Measurements from ENCODE around the gene BANF2. TPM values are rescaled to one million over a fixed set of nuclear protein-coding genes. Genes with fewer than 3 reads are reported as not detected.

BANF2 gene
- total and polyA plus RNA-seq, 2 of the 13 experiments (the other 11 are each of a cell fraction or from before 2014, with no cell fraction given) = 0.35 TPM; not detected in 1

DNA sequence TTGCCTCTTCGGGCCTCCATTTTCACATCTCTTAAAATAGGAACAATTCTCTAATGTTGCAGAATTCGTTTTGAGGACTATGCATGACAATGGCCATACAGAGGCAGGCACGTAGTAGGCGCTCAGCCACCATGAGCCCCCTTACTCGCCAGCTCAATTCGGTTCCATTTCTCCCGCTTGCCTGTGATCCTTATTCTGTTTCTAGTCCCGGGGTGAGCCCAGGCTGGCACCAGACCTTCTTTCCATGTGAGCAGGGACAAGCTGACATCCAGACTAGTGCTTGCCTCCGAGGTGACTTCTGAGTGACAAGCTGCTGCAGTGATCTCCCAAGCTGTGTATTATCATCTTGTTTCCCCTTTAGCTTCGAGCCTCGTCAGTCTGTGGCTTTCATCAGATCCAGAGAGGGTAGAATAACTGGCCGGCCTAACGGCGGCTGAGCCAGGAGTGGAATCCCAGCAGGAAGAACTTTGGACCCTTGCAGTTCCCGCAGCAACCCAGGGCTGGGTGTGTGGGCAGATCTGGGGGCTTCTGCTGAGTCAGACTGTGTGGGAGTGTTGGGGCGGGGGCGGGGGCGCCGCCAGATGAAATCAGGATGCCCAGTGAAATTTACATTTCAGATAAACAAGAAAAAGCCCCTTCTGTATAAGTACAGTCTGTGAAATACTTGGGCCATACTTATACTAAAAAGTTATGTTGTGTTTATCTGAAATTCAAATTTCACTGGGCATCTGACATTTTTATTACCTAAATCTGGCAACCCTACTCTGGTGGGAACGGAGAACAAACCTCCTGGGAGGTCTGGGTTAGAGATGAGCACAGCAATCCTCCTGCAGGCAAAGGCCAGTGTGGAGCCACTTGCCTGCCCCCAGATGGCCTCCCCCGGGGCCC lies 10.9 kb downstream of the BANF2 start:
- ChIA-PET POLR2A (interaction anchor here (0.7 to 6.7 kb wide), 28 partner anchors 9 to 229 kb away, joined by 3 to 126 read pairs (median 4); partner anchors contain the start of genes DSTN and RRBP1), CTCF (ENCODE audit: low intra/inter-chr PET ratio, low total read pairs) (interaction anchor here (1.5 to 1.7 kb wide), 2 partner anchors 11 to 188 kb away, joined by 4 read pairs; no protein-coding TSS in a partner anchor)
- Histone ChIP-seq H3K9me3 (ENCODE audit: low read length) (no peaks in the 10 kb centered on the region), H3K27ac (ENCODE audit: extremely low read length, insufficient read depth, low read length) (peak overlapping the region; percentile 43), H3K4me3 (replicated peaks in 1 of 3; ENCODE audit: insufficient read depth in 1 of 3, low read depth in 2 of 3, low read length in 3 of 3) (peak overlapping the region; percentile 36 to 70 (median 54)), H3K27me3 (ENCODE audit: control insufficient read depth in 1 of 2, insufficient read depth in 2 of 2, low read length in 2 of 2) (peaks cover 2 to 23% of the 10 kb centered on the region in 2 experiments; a peak in 2 of 5 replicates), H3K79me2 (ENCODE audit: insufficient read depth, low read length) (no peaks in the 10 kb centered on the region), H3K36me3 (replicated peaks in 1 of 2; ENCODE audit: control insufficient read depth in 1 of 2, insufficient read depth in 2 of 2, low read length in 2 of 2) (no peaks in the 10 kb centered on the region), H4K20me1 (ENCODE audit: insufficient read depth, low read length) (no peaks in the 10 kb centered on the region), H3K4me2 (ENCODE audit: low read depth, low read length) (peak overlapping the region; percentile 96), H3K9ac (ENCODE audit: insufficient read depth, low read depth, low read length) (peak overlapping the region; percentile 49; the same call in 1 of the 2 replicates), H2AFZ (ENCODE audit: low read length) (peak overlapping the region; percentile 58), H3K4me1 (ENCODE audit: insufficient read depth, low read length) (peaks cover 75% of the 10 kb centered on the region)
- TSS peak; percentile 86 for BruUV-seq (replicated peaks)
- in situ Hi-C loops (cut with HindIII; ENCODE audit: extremely low pct_ligation_motif_present, low pct_unique_long_range_greater_than_20kb) = no loop called here
- intact Hi-C loops (cut with micrococcal nuclease; ENCODE audit: unreplicated experiment) = loop anchor here (1.0 kb wide), 3 partner anchors 11 to 188 kb away; no protein-coding TSS in a partner anchor
- 1% methylated on average over 21 of the region's 21 CpGs for WGBS (ENCODE audit: low lambda C conversion rate)
- peak; percentile 93 for ATAC-seq
- DNase-seq (ENCODE audit: low spot score) = peak; percentile 92
- peak; percentile 88 for FAIRE-seq
- 0 out of 2 replicates have a peak, but pooled peaks have one; percentile 77 for TF ChIP-seq CENPBD1 (CRISPR knock-in tag; IDR thresholded peaks at IDR 0.05; ENCODE audit: borderline replicate concordance, low read depth)
- no peak for TF ChIP-seq TBP (CRISPR knock-in tag; IDR thresholded peaks at IDR 0.05)
- no peak; the same call in 1 of the 2 replicates for TF ChIP-seq ZBTB10 (CRISPR knock-in tag; IDR thresholded peaks at IDR 0.05; ENCODE audit: borderline replicate concordance)
- TF ChIP-seq ARID2 (CRISPR knock-in tag; IDR thresholded peaks at IDR 0.05; ENCODE audit: borderline replicate concordance) = no peak
- no peak for TF ChIP-seq HNF1A (IDR thresholded peaks at IDR 0.05; ENCODE audit: low read depth)
- TF ChIP-seq HNF1A (CRISPR knock-in tag; IDR thresholded peaks at IDR 0.05; ENCODE audit: borderline replicate concordance) = no peak
- peak; percentile 85 for TF ChIP-seq FOSL2 (CRISPR knock-in tag; IDR thresholded peaks at IDR 0.05)
- TF ChIP-seq, protein P1, sequence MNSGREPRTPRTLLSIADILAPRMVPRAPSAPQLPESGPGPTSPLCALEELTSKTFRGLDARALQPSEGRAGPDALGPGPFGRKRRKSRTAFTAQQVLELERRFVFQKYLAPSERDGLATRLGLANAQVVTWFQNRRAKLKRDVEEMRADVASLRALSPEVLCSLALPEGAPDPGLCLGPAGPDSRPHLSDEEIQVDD (CRISPR knock-in tag; IDR thresholded peaks at IDR 0.05; ENCODE audit: borderline replicate concordance) = no peak
- TF ChIP-seq ZNF616 (CRISPR knock-in tag; IDR thresholded peaks at IDR 0.05; ENCODE audit: low read depth) = no peak
- TF ChIP-seq EP300 (IDR thresholded peaks at IDR 0.05; ENCODE audit: low read depth in 2 of 2, low read length in 2 of 2) = peak in 1 of 2 experiments; percentile 66; a peak in 2 of 4 replicates
- TF ChIP-seq EP300 (CRISPR knock-in tag; IDR thresholded peaks at IDR 0.05; ENCODE audit: borderline replicate concordance) = peak; percentile 65; the same call in 1 of the 2 replicates
- peak; percentile 84; the same call in 1 of the 2 replicates for TF ChIP-seq ZNF567 (CRISPR knock-in tag; IDR thresholded peaks at IDR 0.05; ENCODE audit: borderline replicate concordance)

Data from HepG2 (cell line).